HG03439 (cell line): ENCODE measurements around the gene RRM1.
A peak's percentile ranks its signal among the peaks of the same experiment; 100 is the strongest.
"Not testable (repeated sequence)": the region's sequence is repeated elsewhere in the genome, so short reads cannot be mapped to it uniquely, and the experiment has no call there.

ENCODE experiments used
- ATAC-seq: cut with Tn5 transposase; IDR thresholded peaks from one replicate; pipeline ENCODE4 v1.9.1; 2021; ENCODE audit warnings: mild to moderate bottlenecking, moderate library complexity; ENCODE audit not compliant: unreplicated experiment

RRM1 gene

GRCh38 chr11:4076774-4077173 lies 17.8 kb upstream of the RRM1 start:
- no peak for ATAC-seq

DNA sequence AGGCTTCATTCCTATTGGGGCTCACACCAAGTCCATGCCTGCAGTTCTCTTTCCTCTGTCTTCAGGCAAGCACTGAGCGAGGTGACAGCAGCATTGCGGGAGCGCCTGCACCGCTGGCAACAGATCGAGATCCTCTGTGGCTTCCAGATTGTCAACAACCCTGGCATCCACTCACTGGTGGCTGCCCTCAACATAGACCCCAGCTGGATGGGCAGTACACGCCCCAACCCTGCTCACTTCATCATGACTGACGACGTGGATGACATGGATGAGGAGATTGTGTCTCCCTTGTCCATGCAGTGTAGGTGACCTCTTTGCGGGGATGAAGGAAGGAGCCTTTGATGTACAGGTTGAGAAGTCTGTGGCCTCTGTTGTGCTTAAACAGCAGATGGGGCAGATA lies 11.4 kb upstream of the RRM1 start:
- ATAC-seq, result no peak

DNA sequence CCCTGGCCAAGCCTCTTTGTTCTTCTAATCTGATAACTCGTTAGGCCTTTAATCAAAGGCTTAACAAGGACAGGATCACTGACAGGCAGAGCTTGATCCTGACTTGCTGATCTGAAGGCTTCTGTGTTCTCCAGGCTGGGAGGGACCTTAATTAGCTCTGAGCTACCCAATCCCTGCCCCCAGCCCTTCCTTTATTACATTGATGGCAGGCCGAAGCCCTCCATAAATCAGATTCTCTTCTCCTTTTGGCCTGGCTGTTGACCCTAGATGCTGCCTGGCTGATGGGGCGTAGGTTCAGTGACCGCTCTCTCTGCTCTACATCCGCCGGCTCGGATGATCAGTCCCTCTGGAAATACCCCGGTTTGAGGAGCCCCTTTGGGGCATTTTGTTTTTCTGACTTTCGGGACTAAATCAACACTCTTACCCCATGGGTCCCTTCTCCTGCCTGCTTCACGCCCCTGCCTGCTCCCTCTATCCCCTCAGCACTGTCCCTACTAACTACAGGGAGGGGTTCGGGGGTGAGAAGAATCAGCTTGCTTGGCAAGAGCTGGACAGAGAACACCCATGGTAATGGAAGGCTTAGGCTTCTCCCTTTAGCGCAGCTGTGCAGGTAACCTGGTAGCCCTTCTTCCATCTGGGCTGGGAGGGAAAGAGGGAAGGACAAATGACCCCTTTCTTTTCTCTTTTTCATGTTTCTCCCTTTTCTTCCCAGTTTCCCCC lies 10.0 kb upstream of the RRM1 start:
- no peak for ATAC-seq

DNA sequence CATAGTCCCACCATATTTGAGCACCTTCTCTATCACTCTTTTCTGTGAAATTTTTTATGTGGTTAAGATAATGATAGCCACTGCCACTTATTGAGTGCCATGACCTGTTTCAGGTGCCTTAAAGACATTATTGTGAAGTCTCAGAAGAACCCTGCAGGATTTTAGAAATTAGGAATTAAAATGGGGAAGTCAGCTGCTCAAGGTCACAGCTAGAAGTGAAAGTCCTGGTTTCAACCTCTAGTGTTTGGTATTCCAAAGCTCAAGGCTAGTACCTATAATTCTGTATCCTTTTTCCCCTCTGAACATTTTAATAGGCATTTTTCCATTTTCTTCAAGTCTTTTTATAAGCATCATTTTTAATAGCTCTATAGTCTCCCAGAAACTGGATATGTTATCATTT lies 9.0 kb upstream of the RRM1 start:
- no peak for ATAC-seq

- no peak for ATAC-seq
Measured at GRCh38 chr11:4086575-4087353, 7.8 kb upstream of the RRM1 start.

DNA sequence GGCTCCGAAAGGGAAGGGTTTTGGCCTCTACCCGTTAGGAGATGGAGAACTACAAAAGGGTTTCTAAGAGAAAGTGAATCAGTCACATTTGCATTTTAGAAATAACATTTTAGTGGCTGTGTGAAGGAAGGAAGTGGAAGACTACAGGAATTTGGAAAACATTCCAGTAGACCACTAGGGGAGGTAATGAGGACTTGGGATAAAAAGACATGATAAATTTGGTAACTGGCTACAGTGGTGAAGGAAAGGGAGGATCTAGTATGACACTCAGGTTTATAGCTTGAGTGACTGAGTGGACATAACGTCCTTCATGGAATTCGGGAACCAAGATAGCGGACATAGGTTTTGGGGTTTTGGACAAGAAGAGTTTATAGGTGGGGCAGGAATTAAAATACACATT lies 7.0 kb upstream of the RRM1 start:
- no peak for ATAC-seq

- ATAC-seq, result no peak
Measured at GRCh38 chr11:4090258-4090657, 4.3 kb upstream of the RRM1 start.

GRCh38 chr11:4092026-4092425 lies 2.6 kb upstream of the RRM1 start:
- ATAC-seq, result no peak

GRCh38 chr11:4093519-4094347 lies 866 bp upstream of the RRM1 start:
- peak; percentile 5 for ATAC-seq

- no peak for ATAC-seq
Measured at GRCh38 chr11:4095509-4096230, 1.1 kb downstream of the RRM1 start.

- no peak for ATAC-seq
Measured at GRCh38 chr11:4098026-4098621, 3.5 kb downstream of the RRM1 start.

DNA sequence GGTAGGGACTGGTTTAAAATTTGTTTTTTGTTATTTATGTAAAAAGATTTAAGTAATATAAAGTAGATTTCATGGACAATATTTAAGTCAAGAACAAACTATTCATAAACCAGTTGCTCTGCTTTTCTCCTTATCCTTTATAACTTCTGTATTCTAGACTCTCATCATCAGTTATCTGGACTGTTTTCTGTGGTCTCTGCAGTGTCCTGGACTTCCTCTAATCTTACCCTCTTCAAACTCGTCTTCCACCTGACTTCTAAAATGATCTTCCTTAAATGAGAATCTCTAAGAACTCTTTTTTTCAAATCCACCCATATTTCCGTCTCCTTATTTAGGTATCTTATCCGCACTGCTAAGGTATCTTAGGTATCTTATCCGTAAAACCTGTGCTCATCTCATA lies 8.1 kb downstream of the RRM1 start:
- no peak for ATAC-seq

DNA sequence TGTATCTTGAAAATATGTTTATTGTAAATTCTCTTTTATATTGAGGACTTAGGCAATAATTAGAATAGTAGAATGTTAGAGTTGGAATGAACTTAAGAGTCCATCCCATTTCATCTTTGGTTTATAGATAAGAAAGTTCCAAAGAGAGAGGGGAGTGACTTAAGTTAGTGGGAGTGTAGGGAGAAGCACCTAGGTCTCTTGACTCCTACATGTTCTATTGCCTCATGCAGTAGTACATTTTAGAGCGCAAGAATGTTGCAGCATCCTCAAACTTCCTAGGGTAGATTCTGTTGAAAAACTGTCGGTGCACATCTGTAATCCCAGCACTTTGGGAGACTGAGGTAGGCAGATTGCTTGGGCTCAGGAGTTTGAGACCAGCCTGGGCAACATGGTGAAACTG lies 8.7 kb downstream of the RRM1 start:
- ATAC-seq, result no peak

DNA sequence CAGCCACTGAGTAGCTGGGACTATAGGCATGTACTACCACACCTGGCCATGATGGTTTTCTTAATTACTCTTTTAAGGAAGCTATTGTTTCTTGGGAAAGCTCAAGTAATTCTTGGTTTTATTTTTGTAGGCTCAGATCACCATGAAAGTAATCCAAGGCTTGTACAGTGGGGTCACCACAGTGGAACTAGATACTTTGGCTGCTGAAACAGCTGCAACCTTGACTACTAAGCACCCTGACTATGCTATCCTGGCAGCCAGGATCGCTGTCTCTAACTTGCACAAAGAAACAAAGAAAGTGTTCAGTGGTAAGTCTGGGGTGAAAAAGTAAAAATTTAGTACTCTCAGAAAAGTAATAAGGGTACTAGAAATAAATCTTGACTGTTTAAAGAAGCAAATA lies 11.3 kb downstream of the RRM1 start:
- ATAC-seq, result no peak

GRCh38 chr11:4111834-4112233 lies 17.2 kb downstream of the RRM1 start:
- no peak for ATAC-seq

DNA sequence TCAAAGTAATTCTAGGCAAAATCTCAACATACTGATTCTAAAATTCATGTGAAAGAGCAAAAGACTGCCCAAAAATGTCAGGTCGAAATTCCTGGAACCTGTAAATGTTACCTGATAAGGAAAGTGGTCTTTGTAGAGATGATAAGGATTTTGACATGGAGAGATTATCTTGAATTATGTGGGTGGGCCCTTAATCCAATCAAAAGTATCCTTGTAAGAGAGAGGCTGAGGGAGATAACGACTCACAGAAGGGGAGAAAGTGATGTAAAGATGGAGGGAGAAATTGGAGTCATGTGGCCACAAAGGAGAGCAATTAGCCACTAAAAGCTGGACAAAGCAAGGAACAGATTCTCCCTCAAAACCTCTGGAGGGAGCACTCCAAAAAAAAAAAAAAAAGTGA lies 20.5 kb downstream of the RRM1 start:
- no peak for ATAC-seq

DNA sequence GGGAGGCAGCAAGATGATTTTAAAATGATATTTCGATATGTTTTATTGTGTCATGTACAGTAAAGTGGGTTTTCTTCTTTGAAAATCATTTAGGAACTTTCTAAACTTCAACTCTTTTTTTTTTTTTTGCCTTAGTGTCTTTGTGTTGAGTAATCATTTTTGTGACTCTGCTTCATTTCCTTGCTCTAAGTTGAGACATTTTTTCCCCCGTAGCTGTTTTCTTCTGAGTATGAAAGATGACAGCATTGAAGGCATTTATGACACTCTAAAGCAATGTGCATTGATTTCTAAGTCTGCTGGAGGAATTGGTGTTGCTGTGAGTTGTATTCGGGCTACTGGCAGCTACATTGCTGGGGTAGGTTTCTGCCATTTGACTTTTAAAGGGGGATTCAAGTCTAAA lies 23.5 kb downstream of the RRM1 start:
- ATAC-seq, result no peak

DNA sequence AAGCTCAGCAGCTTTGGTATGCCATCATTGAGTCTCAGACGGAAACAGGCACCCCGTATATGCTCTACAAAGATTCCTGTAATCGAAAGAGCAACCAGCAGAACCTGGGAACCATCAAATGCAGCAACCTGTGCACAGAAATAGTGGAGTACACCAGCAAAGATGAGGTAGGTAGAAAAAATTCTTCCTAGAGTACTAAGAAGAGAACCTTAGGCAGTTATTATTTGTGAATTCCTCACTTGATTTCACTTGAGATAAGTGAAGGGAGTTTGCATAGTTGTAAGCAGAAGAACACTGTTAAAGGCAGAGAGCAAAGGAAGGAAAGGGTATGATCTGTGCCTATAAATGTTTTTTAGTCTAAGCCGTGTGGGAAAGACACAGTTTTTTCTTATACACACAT lies 28.6 kb downstream of the RRM1 start:
- ATAC-seq, result no peak

DNA sequence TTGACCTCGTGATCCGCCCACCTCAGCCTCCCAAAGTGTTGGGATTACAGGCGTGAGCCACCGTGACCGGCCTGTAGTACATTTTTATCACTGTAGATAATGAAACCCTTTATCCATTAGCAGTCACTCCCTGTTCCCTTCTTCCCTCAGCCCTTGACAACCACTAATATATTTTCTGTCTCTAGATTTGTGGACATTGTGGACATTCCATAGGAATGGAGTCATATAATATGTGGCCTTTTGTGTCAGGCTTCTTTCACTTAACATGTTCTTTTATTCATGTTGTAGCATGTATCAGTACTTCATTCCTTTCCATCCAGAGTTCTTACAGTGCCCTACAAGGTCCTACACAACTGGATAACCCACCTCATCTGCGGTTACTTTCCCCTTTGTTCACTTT lies 30.5 kb downstream of the RRM1 start:
- no peak for ATAC-seq

DNA sequence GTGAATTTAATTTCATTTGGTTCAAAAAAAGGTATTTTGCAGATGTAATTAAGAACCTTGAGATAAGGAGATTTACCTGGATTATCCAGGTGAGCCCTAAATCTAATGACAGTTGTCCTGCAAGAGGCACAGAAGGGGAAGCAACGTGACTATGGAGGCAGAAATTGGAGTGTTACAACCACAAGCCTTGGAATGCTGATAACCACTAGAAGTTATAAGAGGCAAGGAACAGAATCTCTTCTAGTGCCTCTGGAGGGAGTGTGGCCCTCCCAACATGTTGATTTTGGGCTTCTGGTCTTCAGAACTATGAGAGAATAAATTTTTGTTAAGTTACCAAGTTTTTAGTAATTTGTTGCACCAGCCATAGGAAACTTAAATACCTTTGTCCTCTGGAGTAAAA lies 32.8 kb downstream of the RRM1 start:
- no peak for ATAC-seq

GRCh38 chr11:4130219-4130618 lies 35.6 kb downstream of the RRM1 start:
- ATAC-seq, result not testable (repeated sequence)
